K562 (cell line): ENCODE data around the gene TFF1. TPM values are rescaled to one million over a fixed set of nuclear protein-coding genes. Genes with fewer than 3 reads are reported as not detected.

Experiments used
- ATAC-seq: fragments of 200-7000 bp; cut with Tn5 transposase; 3 replicates; pipeline ENCODE4 v1.9.1; 2020; ENCODE audit warnings: moderate library complexity
- BruUV-seq: library from RNA; stranded (reverse); fragments of 400-500 nt; replicated peaks from 2 replicates; lab custom pipeline; 2021; lab: Mats Ljungman, UMichigan
- CTCF ChIA-PET: fragments of 300-600 bp; formaldehyde crosslinking; extraction: SDS; loops from one replicate; lab custom pipeline; 2021; ENCODE audit warnings: low intra/inter-chr PET ratio; lab: Yijun Ruan, JAX
- POLR2A ChIA-PET: fragments of 300-600, 350-650 bp; sonication (Branson Sonifier 250); formaldehyde crosslinking; extraction: SDS; loops from one replicate; lab custom pipeline; 2021; ENCODE audit warnings: antibody characterized with exemption, inconsistent platforms; lab: Yijun Ruan, JAX
- DNase-seq, 4 experiments: peaks; one replicate each; pipeline versions ENCODE4 v3.0.0 to v3.0.0-alpha.2; 2011 to 2018; ENCODE audit warnings: low spot score in 3 of 4, mixed read lengths in 3 of 4; ENCODE audit errors: extremely low read depth in 1 of 4
- FAIRE-seq: peaks from 2 replicates; lab custom pipeline; 2011; peaks lifted over from hg19 to GRCh38; lab: Jason Lieb, UNC
- H2AFZ ChIP-seq: 2 replicates; pipeline ENCODE4 v1.6.0; 2011; ENCODE audit warnings: low read depth, low read length, control low read depth, inconsistent platforms
- H3K27ac ChIP-seq: fragments of 200-600 bp; 3 replicates; pipeline ENCODE4 v1.8.0; 2011; ENCODE audit warnings: low read depth, mild to moderate bottlenecking, control low read depth, inconsistent platforms, low read length, moderate library complexity, mixed read lengths; ENCODE audit errors: extremely low read depth
- H3K27me3 ChIP-seq, 2 experiments: fragments of 300-600 bp in 1 of 2; 2 replicates in 1 of 2; 3 replicates in 1 of 2; pipeline versions ENCODE4 v1.6.0 to v1.8.0; 2011; ENCODE audit warnings: inconsistent platforms in 2 of 2, low read length in 2 of 2, mild to moderate bottlenecking in 1 of 2, mixed read lengths in 1 of 2, moderate library complexity in 1 of 2; ENCODE audit not compliant: control insufficient read depth in 2 of 2, insufficient read depth in 2 of 2
- H3K36me3 ChIP-seq: fragments of 300-600 bp; 3 replicates; pipeline ENCODE4 v1.8.0; 2011; ENCODE audit warnings: mild to moderate bottlenecking, low read length, inconsistent platforms; ENCODE audit not compliant: control insufficient read depth, insufficient read depth
- H3K4me1 ChIP-seq, 2 experiments: fragments of 200-600 bp in 1 of 2; replicated peaks in 1 of 2; 2 replicates in 1 of 2; 3 replicates in 1 of 2; pipeline versions ENCODE4 v1.5.1 to v1.8.0; 2011; ENCODE audit warnings: inconsistent platforms in 2 of 2, low read length in 2 of 2, mild to moderate bottlenecking in 1 of 2, mixed read lengths in 1 of 2, moderate library complexity in 1 of 2; ENCODE audit not compliant: control insufficient read depth in 2 of 2, insufficient read depth in 2 of 2
- H3K4me2 ChIP-seq: 2 replicates; pipeline ENCODE4 v1.6.1; 2011; ENCODE audit warnings: low read length, control low read depth, inconsistent platforms, mixed read lengths; ENCODE audit not compliant: insufficient read depth
- H3K4me3 ChIP-seq: fragments of 200-600 bp; sonication (generic), shearing (Covaris generic); 2 replicates; pipeline ENCODE4 v1.5.1; 2016; ENCODE audit warnings: control low read depth, inconsistent platforms
- H3K79me2 ChIP-seq: fragments of 200-600 bp; 3 replicates; pipeline ENCODE4 v1.8.0; 2011; ENCODE audit warnings: low read length, inconsistent platforms; ENCODE audit not compliant: control insufficient read depth, insufficient read depth
- H3K9ac ChIP-seq, 2 experiments: 2 replicates each; pipeline versions ENCODE4 v1.6.0 to v1.6.1; 2011; ENCODE audit warnings: low read depth in 2 of 2, low read length in 2 of 2, control low read depth in 1 of 2, inconsistent platforms in 1 of 2, mild to moderate bottlenecking in 1 of 2, mixed read lengths in 1 of 2; ENCODE audit not compliant: insufficient read depth in 1 of 2
- H3K9me1 ChIP-seq: one replicate; pipeline ENCODE4 v1.6.0; 2011; ENCODE audit warnings: inconsistent platforms, mild to moderate bottlenecking, low read length, moderate library complexity; ENCODE audit not compliant: control insufficient read depth, insufficient read depth
- H3K9me3 ChIP-seq: replicated peaks from 2 replicates; pipeline ENCODE4 v1.5.1; 2011; ENCODE audit warnings: low read depth, low read length, inconsistent platforms; ENCODE audit not compliant: control insufficient read depth, insufficient read depth
- H4K20me1 ChIP-seq: replicated peaks from 2 replicates; pipeline ENCODE4 v1.6.1; 2011; ENCODE audit warnings: low read length, inconsistent platforms, mixed read lengths; ENCODE audit not compliant: control insufficient read depth, insufficient read depth
- BCL6 ChIP-seq: fragments of 250-450 bp; sonication (Bioruptor Pico); IDR thresholded peaks from 2 replicates; pipeline ENCODE4 v1.4.0; 2020
- CXXC5 ChIP-seq: fragments of 250-450 bp; sonication (Bioruptor Pico); IDR thresholded peaks from 2 replicates; pipeline ENCODE4 v1.8.0; 2022; ENCODE audit warnings: inconsistent platforms, mild to moderate bottlenecking, moderate library complexity
- DPF2 ChIP-seq: fragments of 450-650 bp; IDR thresholded peaks from 2 replicates; pipeline ENCODE4 v1.6.1; 2016
- MCM3 ChIP-seq: fragments of 450-650 bp; IDR thresholded peaks from 2 replicates; pipeline ENCODE4 v1.6.1; 2016
- SNRNP70 ChIP-seq: fragments of 200-400 bp; formaldehyde crosslinking; optimal IDR thresholded peaks from 2 replicates; pipeline ENCODE3; 2017; ENCODE audit warnings: low read depth, low read length
- SP1 ChIP-seq: sonication (generic); formaldehyde crosslinking; IDR thresholded peaks from 2 replicates; pipeline ENCODE4 v1.8.1; 2022; ENCODE audit warnings: mild to moderate bottlenecking, missing genetic modification reagents
- STAT5A ChIP-seq: IDR thresholded peaks from 2 replicates; pipeline ENCODE4 v1.6.1; 2012; ENCODE audit warnings: low read length, inconsistent platforms, borderline replicate concordance
- TCF7L2 ChIP-seq: fragments of 150-350 bp; IDR thresholded peaks from 2 replicates; pipeline ENCODE4 v1.6.1; 2016; ENCODE audit warnings: low read depth, mild to moderate bottlenecking, low read length, moderate library complexity
- XRCC4 ChIP-seq: IDR thresholded peaks from one replicate; pipeline ENCODE4 v1.6.1; 2011; ENCODE audit not compliant: insufficient read depth, insufficient read length; ENCODE audit errors: extremely low read depth
- ZNF239 ChIP-seq: fragments of 250-450 bp; sonication (Bioruptor Pico); IDR thresholded peaks from 2 replicates; pipeline ENCODE4 v1.4.0; 2020; ENCODE audit warnings: mild to moderate bottlenecking
- WGBS: fragments of 100-300 bp; shearing (Covaris generic); methylation state at CpG from one replicate; pipeline ENCODE4 v1.1.6; 2016; ENCODE audit warnings: low coverage, mixed read lengths; ENCODE audit not compliant: insufficient coverage; ENCODE audit errors: missing lambda C conversion rate; 5-methylcytosine and 5-hydroxymethylcytosine counted together
- in situ Hi-C: fragments of 300-500 bp; cut with MboI; formaldehyde crosslinking; loops from 4 replicates; pipeline ENCODE4 v1.15.0; 2018; ENCODE audit warnings: inconsistent platforms, mixed read lengths
- intact Hi-C: fragments of 100-400 bp; cut with micrococcal nuclease; formaldehyde crosslinking; loops from 2 replicates; pipeline ENCODE4 v1.14.2; 2022
- polyA plus RNA-seq, 8 experiments: library from polyadenylated mRNA; depleted of rRNA in 4 of 8; stranded (reverse) in 5 of 8; unstranded in 3 of 8; fragments of >200 nt; fragmentation: Nextera tagmentation in 2 of 8; fragmentation: Illumina TruSeq in 1 of 8; extraction: Ambion mirVana in 2 of 8; extraction: Trizol in 1 of 8; gene quantifications; 2 replicates each; pipeline versions ENCODE4 v1.2.1 to v1.2.3, GENCODE V29; 2011 to 2014; ENCODE audit warnings: inconsistent platforms in 1 of 8, missing spikeins in 1 of 8
- total RNA-seq, 7 experiments: library from RNA; depleted of rRNA in 6 of 7; stranded (reverse); fragments of >200 nt in 6 of 7; fragmentation: Illumina TruSeq in 2 of 7; extraction: Trizol in 2 of 7; gene quantifications; 2 replicates each; pipeline versions ENCODE4 v1.2.1 to v1.2.3, GENCODE V29; 2011 to 2021; ENCODE audit warnings: low replicate concordance in 1 of 7
- TF ChIP-seq, protein P1 (sequence below): fragments of 450-650 bp; formaldehyde crosslinking; IDR thresholded peaks from 2 replicates; pipeline ENCODE4 v1.4.0; 2022; ENCODE audit warnings: mild to moderate bottlenecking, moderate library complexity
- TF ChIP-seq, protein P2 (sequence below): sonication (generic); formaldehyde crosslinking; IDR thresholded peaks from 2 replicates; pipeline ENCODE4 v1.5.0; 2020; ENCODE audit warnings: missing genetic modification reagents
- TF ChIP-seq, protein P3 (sequence below): fragments of 250-450 bp; sonication (Bioruptor Pico); IDR thresholded peaks from 2 replicates; pipeline ENCODE4 v1.4.0; 2020; ENCODE audit warnings: mild to moderate bottlenecking
- TF ChIP-seq, protein P4 (sequence below): sonication (generic); IDR thresholded peaks from 2 replicates; pipeline ENCODE4 v1.6.1; 2016
- TF ChIP-seq, protein P5 (sequence below): fragments of 450-650 bp; formaldehyde crosslinking; IDR thresholded peaks from 2 replicates; pipeline ENCODE4 v1.4.0; 2020; ENCODE audit warnings: mild to moderate bottlenecking, moderate library complexity

TFF1 gene
- total and polyA plus RNA-seq, 9 of the 15 experiments (the other 6 are each of a cell fraction or from before 2014, with no cell fraction given) = 0.31 TPM; not detected in 8

DNA sequence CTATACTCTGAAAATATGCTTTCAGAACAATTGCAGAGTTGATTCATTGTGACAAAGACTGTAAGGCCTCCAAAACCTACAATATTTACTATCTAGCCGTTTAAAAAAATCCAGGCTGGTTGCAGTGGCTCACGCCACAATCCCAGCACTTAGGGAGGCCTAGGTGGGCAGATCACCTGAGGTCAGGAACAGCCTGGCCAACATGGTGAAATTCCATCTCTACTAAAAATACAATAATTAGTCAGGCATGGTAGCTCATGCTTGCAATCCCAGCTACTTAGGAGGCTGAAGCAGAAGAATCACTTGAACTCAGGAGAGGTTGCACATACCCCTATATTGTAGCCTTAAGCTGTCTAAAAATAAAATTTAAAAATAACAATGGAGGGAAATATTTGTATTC is 10.3 kb downstream of the TFF1 start:
- BruUV-seq = no TSS peak
- CTCF ChIA-PET = no interaction called here
- no peaks in the 10 kb centered on the region for H3K36me3 ChIP-seq
- no peak overlapping the region for H3K4me3 ChIP-seq
- H3K27me3 ChIP-seq = peaks cover 14 to 61% of the 10 kb centered on the region in 2 experiments
- no peak for DNase-seq
- H3K79me2 ChIP-seq = no peaks in the 10 kb centered on the region
- no peak overlapping the region for H3K9ac ChIP-seq
- intact Hi-C loops (no loop called here), in situ Hi-C loops (no loop called here)
- H2AFZ ChIP-seq = no peak overlapping the region
- no peak for FAIRE-seq
- 3% methylated on average over 2 of the region's 2 CpGs for WGBS
- ATAC-seq = no peak
- no peaks in the 10 kb centered on the region; a peak in 1 of 5 replicates for H3K4me1 ChIP-seq
- no peaks in the 10 kb centered on the region; the same call in 1 of the 2 replicates for H4K20me1 ChIP-seq
- 0 out of 2 replicates have a peak, but pooled peaks cover 2% of the 10 kb centered on the region for H3K9me3 ChIP-seq
- H3K27ac ChIP-seq = no peak overlapping the region
- no peak for TF ChIP-seq SP1 (CRISPR knock-in tag)
- TF ChIP-seq, protein P1, sequence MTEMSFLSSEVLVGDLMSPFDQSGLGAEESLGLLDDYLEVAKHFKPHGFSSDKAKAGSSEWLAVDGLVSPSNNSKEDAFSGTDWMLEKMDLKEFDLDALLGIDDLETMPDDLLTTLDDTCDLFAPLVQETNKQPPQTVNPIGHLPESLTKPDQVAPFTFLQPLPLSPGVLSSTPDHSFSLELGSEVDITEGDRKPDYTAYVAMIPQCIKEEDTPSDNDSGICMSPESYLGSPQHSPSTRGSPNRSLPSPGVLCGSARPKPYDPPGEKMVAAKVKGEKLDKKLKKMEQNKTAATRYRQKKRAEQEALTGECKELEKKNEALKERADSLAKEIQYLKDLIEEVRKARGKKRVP (CRISPR knock-in tag) = no peak
- TF ChIP-seq TCF7L2 = no peak
- TF ChIP-seq DPF2 = no peak
- TF ChIP-seq STAT5A = no peak
- TF ChIP-seq, protein P2, sequence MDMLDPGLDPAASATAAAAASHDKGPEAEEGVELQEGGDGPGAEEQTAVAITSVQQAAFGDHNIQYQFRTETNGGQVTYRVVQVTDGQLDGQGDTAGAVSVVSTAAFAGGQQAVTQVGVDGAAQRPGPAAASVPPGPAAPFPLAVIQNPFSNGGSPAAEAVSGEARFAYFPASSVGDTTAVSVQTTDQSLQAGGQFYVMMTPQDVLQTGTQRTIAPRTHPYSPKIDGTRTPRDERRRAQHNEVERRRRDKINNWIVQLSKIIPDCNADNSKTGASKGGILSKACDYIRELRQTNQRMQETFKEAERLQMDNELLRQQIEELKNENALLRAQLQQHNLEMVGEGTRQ (CRISPR knock-in tag) = no peak
- TF ChIP-seq, protein P3, sequence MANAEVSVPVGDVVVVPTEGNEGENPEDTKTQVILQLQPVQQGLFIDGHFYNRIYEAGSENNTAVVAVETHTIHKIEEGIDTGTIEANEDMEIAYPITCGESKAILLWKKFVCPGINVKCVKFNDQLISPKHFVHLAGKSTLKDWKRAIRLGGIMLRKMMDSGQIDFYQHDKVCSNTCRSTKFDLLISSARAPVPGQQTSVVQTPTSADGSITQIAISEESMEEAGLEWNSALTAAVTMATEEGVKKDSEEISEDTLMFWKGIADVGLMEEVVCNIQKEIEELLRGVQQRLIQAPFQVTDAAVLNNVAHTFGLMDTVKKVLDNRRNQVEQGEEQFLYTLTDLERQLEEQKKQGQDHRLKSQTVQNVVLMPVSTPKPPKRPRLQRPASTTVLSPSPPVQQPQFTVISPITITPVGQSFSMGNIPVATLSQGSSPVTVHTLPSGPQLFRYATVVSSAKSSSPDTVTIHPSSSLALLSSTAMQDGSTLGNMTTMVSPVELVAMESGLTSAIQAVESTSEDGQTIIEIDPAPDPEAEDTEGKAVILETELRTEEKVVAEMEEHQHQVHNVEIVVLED (CRISPR knock-in tag) = no peak
- no peak for TF ChIP-seq CXXC5 (CRISPR knock-in tag)
- no peak for TF ChIP-seq MCM3
- TF ChIP-seq ZNF239 = no peak
- no peak for TF ChIP-seq BCL6 (CRISPR knock-in tag)
- TF ChIP-seq, protein P4, sequence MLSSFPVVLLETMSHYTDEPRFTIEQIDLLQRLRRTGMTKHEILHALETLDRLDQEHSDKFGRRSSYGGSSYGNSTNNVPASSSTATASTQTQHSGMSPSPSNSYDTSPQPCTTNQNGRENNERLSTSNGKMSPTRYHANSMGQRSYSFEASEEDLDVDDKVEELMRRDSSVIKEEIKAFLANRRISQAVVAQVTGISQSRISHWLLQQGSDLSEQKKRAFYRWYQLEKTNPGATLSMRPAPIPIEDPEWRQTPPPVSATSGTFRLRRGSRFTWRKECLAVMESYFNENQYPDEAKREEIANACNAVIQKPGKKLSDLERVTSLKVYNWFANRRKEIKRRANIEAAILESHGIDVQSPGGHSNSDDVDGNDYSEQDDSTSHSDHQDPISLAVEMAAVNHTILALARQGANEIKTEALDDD = no peak
- TF ChIP-seq, protein P5, sequence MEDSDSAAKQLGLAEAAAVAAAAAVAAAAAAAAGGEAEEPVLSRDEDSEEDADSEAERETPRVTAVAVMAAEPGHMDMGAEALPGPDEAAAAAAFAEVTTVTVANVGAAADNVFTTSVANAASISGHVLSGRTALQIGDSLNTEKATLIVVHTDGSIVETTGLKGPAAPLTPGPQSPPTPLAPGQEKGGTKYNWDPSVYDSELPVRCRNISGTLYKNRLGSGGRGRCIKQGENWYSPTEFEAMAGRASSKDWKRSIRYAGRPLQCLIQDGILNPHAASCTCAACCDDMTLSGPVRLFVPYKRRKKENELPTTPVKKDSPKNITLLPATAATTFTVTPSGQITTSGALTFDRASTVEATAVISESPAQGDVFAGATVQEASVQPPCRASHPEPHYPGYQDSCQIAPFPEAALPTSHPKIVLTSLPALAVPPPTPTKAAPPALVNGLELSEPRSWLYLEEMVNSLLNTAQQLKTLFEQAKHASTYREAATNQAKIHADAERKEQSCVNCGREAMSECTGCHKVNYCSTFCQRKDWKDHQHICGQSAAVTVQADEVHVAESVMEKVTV (CRISPR knock-in tag) = no peak
- no peak for TF ChIP-seq SNRNP70
- TF ChIP-seq XRCC4 = no peak
- POLR2A ChIA-PET = interaction anchor here (0.6 to 0.7 kb wide), 2 partner anchors 16 to 428 kb away, joined by 3 read pairs; no protein-coding TSS in a partner anchor
- H3K9me1 ChIP-seq = no peaks in the 10 kb centered on the region
- no peak overlapping the region for H3K4me2 ChIP-seq
